IMR-90 (cell line): ENCODE data around the gene ASTN2.

Experiments
- BHLHE40 ChIP-seq: fragments of 150-350 bp; IDR thresholded peaks from 2 replicates; pipeline ENCODE4 v1.6.1; 2016; ENCODE audit warnings: mild to moderate bottlenecking, low read depth, low read length
- CEBPB ChIP-seq: IDR thresholded peaks from 2 replicates; pipeline ENCODE4 v1.6.1; 2012; ENCODE audit warnings: low read depth, low read length, improper control_type of control experiment
- NFE2L2 ChIP-seq: fragments of 150-350 bp; IDR thresholded peaks from 2 replicates; pipeline ENCODE4 v1.6.1; 2016; ENCODE audit warnings: low read depth, mild to moderate bottlenecking, low read length
- POLR2A ChIP-seq: IDR thresholded peaks from 2 replicates; pipeline ENCODE4 v1.6.1; 2012; ENCODE audit warnings: mild to moderate bottlenecking, low read depth, low read length
- RCOR1 ChIP-seq: IDR thresholded peaks from 2 replicates; pipeline ENCODE4 v1.6.1; 2012; ENCODE audit warnings: mild to moderate bottlenecking, low read length, improper control_type of control experiment; ENCODE audit not compliant: insufficient replicate concordance
- SMC3 ChIP-seq: fragments of 150-350 bp; IDR thresholded peaks from 2 replicates; pipeline ENCODE4 v1.6.1; 2016; ENCODE audit warnings: low read depth, mild to moderate bottlenecking, antibody characterized with exemption, low read length, moderate library complexity
- TF ChIP-seq, protein P1 (sequence below): conservative IDR thresholded peaks from 2 replicates; pipeline ENCODE4 v1.5.1; 2012; ENCODE audit warnings: mild to moderate bottlenecking, low read depth, low read length, improper control_type of control experiment
- TF ChIP-seq, protein P2 (sequence below): fragments of 150-350 bp; IDR thresholded peaks from 2 replicates; pipeline ENCODE4 v1.6.1; 2016; ENCODE audit warnings: low read depth, mild to moderate bottlenecking, low read length, moderate library complexity, borderline replicate concordance
- TF ChIP-seq, protein P3 (sequence below): fragments of 150-350 bp; IDR thresholded peaks from 2 replicates; pipeline ENCODE4 v1.6.1; 2017; ENCODE audit warnings: mild to moderate bottlenecking, antibody characterized with exemption, low read length, low read depth

DNA sequence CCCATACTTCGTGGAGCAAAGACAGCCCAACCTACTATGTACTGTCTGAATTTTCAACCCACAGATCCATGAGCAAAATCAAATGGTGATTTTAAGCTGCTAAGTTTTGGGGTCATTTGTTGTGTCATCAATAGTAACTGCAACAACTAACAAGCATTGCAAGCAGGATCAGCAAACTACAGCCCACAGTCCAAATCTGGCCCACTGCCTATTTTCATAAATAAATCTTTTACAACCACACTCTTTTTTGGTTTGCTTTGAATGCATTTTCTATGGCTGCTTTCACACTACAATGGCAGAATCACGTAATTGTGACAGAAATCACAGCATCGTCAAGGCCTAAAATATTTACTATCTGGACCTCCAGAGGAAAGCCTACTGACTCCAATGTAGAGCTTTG lies 964.9 kb downstream of the ASTN2 start:
- TF ChIP-seq SMC3 (no peak), POLR2A (no peak), RCOR1 (no peak), BHLHE40 (no peak), CEBPB (no peak), NFE2L2 (no peak)
- TF ChIP-seq, protein P1, sequence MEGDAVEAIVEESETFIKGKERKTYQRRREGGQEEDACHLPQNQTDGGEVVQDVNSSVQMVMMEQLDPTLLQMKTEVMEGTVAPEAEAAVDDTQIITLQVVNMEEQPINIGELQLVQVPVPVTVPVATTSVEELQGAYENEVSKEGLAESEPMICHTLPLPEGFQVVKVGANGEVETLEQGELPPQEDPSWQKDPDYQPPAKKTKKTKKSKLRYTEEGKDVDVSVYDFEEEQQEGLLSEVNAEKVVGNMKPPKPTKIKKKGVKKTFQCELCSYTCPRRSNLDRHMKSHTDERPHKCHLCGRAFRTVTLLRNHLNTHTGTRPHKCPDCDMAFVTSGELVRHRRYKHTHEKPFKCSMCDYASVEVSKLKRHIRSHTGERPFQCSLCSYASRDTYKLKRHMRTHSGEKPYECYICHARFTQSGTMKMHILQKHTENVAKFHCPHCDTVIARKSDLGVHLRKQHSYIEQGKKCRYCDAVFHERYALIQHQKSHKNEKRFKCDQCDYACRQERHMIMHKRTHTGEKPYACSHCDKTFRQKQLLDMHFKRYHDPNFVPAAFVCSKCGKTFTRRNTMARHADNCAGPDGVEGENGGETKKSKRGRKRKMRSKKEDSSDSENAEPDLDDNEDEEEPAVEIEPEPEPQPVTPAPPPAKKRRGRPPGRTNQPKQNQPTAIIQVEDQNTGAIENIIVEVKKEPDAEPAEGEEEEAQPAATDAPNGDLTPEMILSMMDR: no peak
- TF ChIP-seq, protein P2, sequence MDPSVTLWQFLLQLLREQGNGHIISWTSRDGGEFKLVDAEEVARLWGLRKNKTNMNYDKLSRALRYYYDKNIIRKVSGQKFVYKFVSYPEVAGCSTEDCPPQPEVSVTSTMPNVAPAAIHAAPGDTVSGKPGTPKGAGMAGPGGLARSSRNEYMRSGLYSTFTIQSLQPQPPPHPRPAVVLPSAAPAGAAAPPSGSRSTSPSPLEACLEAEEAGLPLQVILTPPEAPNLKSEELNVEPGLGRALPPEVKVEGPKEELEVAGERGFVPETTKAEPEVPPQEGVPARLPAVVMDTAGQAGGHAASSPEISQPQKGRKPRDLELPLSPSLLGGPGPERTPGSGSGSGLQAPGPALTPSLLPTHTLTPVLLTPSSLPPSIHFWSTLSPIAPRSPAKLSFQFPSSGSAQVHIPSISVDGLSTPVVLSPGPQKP: no peak
- TF ChIP-seq, protein P3, sequence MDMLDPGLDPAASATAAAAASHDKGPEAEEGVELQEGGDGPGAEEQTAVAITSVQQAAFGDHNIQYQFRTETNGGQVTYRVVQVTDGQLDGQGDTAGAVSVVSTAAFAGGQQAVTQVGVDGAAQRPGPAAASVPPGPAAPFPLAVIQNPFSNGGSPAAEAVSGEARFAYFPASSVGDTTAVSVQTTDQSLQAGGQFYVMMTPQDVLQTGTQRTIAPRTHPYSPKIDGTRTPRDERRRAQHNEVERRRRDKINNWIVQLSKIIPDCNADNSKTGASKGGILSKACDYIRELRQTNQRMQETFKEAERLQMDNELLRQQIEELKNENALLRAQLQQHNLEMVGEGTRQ: no peak
